Dermis microvascular lymphatic vessel endothelial cell (primary cell): ENCODE measurements around the gene PARP2. TPM values are rescaled to one million over a fixed set of nuclear protein-coding genes. Genes with fewer than 3 reads are reported as not detected.

Experiments used
- DNase-seq, 2 donors: peaks; one replicate each; pipeline versions ENCODE4 v3.0.0 to v3.0.0-alpha.2; 2010; ENCODE audit warnings: low read depth in 2 of 2
- total RNA-seq: library from RNA; depleted of rRNA; stranded (reverse); fragments of >200 nt; gene quantifications from 2 replicates; pipeline ENCODE4 v1.2.1, GENCODE V29; 2014

PARP2 gene
- total RNA-seq, 1 donor from 2014 or later: 6.3 TPM

DNA sequence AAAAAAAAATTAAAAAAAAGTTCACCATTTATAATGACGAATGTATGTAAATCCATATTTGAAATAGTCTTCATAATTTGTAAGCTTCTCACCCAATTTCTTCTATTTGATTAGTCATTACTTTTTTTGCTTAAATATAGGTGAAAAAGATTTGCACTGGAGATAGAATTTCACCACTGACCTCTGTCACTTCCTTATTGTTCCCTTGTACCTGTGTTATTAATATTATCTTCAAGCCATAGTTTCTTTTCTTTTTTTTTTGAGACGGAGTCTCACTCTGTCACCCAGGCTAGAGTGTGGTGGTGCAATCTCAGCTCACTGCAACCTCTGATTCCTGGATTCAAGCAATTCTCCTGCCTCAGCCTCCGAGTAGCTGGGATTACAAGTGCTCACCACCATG is 54.1 kb downstream of the PARP2 start:
- DNase-seq: no peak

DNA sequence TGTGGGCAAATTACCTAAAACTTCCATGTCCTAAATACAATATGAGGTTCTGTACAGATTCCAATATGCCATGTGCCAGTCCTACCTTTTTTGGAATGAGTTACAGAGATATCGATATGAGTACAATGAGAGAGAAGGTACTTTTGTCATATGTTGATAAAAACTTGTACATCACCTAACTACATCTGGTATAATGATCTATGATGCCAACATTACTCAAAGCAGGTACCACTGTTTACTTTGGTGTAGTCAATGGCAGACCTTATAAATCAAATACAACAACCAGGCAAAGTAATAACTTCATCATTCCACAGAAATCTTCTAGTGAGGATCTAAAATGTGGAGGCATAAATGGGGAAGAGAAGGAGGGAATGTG is 57.1 kb downstream of the PARP2 start:
- no peak for DNase-seq

DNA sequence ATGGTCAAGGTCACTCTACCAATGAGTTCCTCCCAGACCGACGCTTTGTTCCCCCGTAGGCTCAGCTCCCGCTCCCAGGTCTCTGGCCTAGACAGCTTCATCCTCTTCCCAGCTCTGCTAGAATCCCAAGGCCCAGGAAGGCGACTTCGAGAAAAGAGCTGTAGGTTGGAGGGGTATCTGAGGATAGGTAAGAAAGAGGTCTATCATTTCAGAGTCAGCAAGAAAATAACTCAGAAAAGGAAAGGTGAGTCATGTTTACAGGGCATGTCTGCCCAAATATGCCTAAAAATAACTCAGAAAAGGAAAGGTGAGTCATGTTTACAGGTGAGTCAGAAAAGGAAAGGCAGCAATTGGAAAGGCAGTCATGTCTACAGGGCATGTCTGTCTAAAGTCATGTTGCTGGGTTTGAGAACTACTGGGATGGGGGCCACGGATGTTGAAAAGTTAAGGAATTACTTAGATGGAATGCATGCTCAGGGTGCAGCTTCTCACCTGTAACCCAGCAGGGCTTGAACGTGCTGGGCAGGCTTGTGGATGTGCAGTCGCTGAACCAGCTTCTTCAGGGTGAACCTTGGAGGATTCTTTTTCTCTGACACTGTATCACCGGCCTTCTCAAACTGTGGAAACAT is 57.6 kb downstream of the PARP2 start:
- peak in 1 of 2 donors; percentile 77 for DNase-seq

DNA sequence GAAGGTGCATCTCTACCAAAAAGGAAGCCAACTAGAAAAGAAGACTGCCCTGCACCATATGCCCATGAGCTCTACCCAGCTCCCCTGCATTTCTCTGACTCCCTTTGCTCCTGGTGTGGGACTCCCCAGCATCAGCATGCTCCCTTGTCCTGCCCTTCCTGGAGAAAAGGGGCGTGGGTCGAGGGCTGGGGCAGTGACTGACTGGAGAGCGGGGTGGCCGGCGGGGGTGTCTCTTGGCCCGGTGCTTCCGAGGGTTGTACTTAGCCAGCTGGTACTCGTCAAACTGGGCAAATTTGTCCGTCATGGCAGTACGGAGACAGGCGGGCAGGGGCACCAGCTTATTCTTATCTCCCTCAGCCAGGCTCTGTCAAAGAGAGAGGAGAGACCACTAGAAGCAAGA is 60.1 kb downstream of the PARP2 start:
- no peak for DNase-seq

Other genes starting within 250 kb of the PARP2 start
- not detected in 2 replicates for gene OR4K17, start 232.9 kb upstream of the PARP2 start, total RNA-seq
- not detected in 2 replicates for gene OR4N5, start 204.8 kb upstream of the PARP2 start, total RNA-seq
- gene OR11G2, start 152.7 kb upstream of the PARP2 start, total RNA-seq: not detected in 2 replicates
- not detected in 2 replicates for gene OR11H6, start 119.9 kb upstream of the PARP2 start, total RNA-seq
- not detected in 2 replicates for gene OR11H7, start 114.7 kb upstream of the PARP2 start, total RNA-seq
- not detected in 2 replicates for gene OR11H4, start 104.3 kb upstream of the PARP2 start, total RNA-seq
- gene TTC5, start 37.7 kb upstream of the PARP2 start, total RNA-seq: 14.4 and 15.8 TPM in 2 replicates
- 38.6 and 39.7 TPM in 2 replicates for gene CCNB1IP1, start 10.4 kb upstream of the PARP2 start, total RNA-seq
- 19.8 and 36.0 TPM in 2 replicates for gene TEP1, start 69.9 kb downstream of the PARP2 start, total RNA-seq
- gene KLHL33, start 92.5 kb downstream of the PARP2 start, total RNA-seq: under 0.01 and 0.13 TPM in 2 replicates
- 54.9 and 70.4 TPM in 2 replicates for gene OSGEP, start 111.2 kb downstream of the PARP2 start, total RNA-seq
- 65.7 and 75.1 TPM in 2 replicates for gene APEX1, start 111.6 kb downstream of the PARP2 start, total RNA-seq
- 22.1 and 28.6 TPM in 2 replicates for gene PIP4P1, start 117.8 kb downstream of the PARP2 start, total RNA-seq
- 222 and 264 TPM in 2 replicates for gene PNP, start 125.8 kb downstream of the PARP2 start, total RNA-seq
- gene RNASE10, start 161.9 kb downstream of the PARP2 start, total RNA-seq: not detected in 2 replicates
- not detected in 2 replicates for gene RNASE9, start 217.4 kb downstream of the PARP2 start, total RNA-seq
- gene RNASE11, start 244.4 kb downstream of the PARP2 start, total RNA-seq: not detected in 2 replicates
- gene RNASE12, start 247.7 kb downstream of the PARP2 start, total RNA-seq: not detected in 2 replicates